Measurements from ENCODE around the gene PPP1R13L.

DNA sequence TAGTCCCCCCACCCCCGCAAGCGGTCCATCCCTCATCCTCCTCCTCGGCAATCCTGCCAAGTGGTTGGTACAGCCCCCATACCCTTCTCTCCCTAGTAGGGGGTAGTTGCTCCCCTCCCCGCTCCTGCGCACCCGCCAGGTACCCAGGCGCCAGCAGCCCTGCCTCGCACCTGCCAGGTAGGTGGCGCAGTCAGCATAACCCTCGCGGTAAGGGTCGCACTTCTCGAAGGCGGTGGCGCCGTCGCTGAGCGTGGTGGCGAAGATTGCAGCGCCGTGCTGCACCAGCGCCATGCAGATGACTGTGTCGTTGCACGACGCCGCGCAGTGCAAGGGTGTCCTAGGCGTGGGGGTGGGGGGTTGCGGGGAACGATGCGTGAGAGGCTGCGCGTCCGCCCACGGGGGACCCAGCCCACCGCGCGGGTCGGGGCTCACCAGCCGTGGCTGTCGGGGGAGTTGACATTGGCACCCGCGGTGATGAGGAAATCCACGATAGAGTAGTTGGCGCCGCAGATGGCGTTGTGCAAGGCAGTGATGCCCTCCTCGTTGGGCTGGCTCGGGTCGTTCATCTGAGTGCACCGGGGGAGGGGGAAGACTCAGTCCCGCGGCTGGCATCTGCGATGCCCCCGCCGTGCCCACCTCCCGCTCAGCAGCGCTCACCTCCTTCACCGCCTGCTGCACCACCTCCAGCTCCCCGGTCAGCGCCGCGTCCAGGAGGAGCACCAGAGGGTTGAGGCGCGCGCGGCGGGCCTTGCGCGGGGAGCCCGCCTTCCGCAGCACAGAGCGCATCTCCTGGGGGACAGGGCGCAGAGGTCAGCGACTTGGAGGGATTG lies 19.3 kb downstream of the PPP1R13L start:
- TF ChIP-seq, protein P1, sequence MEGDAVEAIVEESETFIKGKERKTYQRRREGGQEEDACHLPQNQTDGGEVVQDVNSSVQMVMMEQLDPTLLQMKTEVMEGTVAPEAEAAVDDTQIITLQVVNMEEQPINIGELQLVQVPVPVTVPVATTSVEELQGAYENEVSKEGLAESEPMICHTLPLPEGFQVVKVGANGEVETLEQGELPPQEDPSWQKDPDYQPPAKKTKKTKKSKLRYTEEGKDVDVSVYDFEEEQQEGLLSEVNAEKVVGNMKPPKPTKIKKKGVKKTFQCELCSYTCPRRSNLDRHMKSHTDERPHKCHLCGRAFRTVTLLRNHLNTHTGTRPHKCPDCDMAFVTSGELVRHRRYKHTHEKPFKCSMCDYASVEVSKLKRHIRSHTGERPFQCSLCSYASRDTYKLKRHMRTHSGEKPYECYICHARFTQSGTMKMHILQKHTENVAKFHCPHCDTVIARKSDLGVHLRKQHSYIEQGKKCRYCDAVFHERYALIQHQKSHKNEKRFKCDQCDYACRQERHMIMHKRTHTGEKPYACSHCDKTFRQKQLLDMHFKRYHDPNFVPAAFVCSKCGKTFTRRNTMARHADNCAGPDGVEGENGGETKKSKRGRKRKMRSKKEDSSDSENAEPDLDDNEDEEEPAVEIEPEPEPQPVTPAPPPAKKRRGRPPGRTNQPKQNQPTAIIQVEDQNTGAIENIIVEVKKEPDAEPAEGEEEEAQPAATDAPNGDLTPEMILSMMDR (IDR thresholded peaks at IDR 0.05): no peak
- TF ChIP-seq POLR2A (IDR thresholded peaks at IDR 0.05): peak; percentile 9
- no peak for TF ChIP-seq POLR2AphosphoS5 (IDR thresholded peaks at IDR 0.05)
